ENCODE data around the gene RBM34.
A peak's percentile ranks its signal among the peaks of the same experiment; 100 is the strongest.
"Not testable (repeated sequence)": the region's sequence is repeated elsewhere in the genome, so short reads cannot be mapped to it uniquely, and the experiment has no call there.

The RBM34 gene

GRCh38 chr1:235112297-235113182, 48.5 kb downstream of the RBM34 start:
- DNase-seq (ENCODE audit: low read depth): no peak

- no peak for DNase-seq (ENCODE audit: low read depth)
Measured at GRCh38 chr1:235111107-235111506, 49.9 kb downstream of the RBM34 start.

GRCh38 chr1:235108876-235109275, 52.2 kb downstream of the RBM34 start:
- DNase-seq (ENCODE audit: low read depth): no peak

GRCh38 chr1:235108185-235108593, 52.9 kb downstream of the RBM34 start:
- DNase-seq (ENCODE audit: low read depth): no peak

GRCh38 chr1:235107368-235108184, 53.5 kb downstream of the RBM34 start:
- DNase-seq (ENCODE audit: low read depth): no peak

- DNase-seq (ENCODE audit: low read depth): no peak
Measured at GRCh38 chr1:235106457-235106856, 54.6 kb downstream of the RBM34 start.

- no peak for DNase-seq (ENCODE audit: low read depth)
Measured at GRCh38 chr1:235105051-235106043, 55.7 kb downstream of the RBM34 start.

GRCh38 chr1:235102993-235103411, 58.0 kb downstream of the RBM34 start:
- DNase-seq (ENCODE audit: low read depth): no peak

- DNase-seq (ENCODE audit: low read depth): no peak
Measured at GRCh38 chr1:235102259-235102582, 58.8 kb downstream of the RBM34 start.

GRCh38 chr1:235101558-235102258, 59.3 kb downstream of the RBM34 start:
- peak; percentile 71 for DNase-seq (ENCODE audit: low read depth)

- no peak for DNase-seq (ENCODE audit: low read depth)
Measured at GRCh38 chr1:235100194-235100772, 60.8 kb downstream of the RBM34 start.

- no peak for DNase-seq (ENCODE audit: low read depth)
Measured at GRCh38 chr1:235098991-235099390, 62.1 kb downstream of the RBM34 start.

GRCh38 chr1:235098547-235098946, 62.5 kb downstream of the RBM34 start:
- DNase-seq (ENCODE audit: low read depth): no peak

- not testable (repeated sequence) for DNase-seq (ENCODE audit: low read depth)
Measured at GRCh38 chr1:235097501-235097900, 63.5 kb downstream of the RBM34 start.

- no peak for DNase-seq (ENCODE audit: low read depth)
Measured at GRCh38 chr1:235095938-235096562, 65.0 kb downstream of the RBM34 start.

- peak; percentile 39 for DNase-seq (ENCODE audit: low read depth)
Measured at GRCh38 chr1:235093696-235094592, 67.1 kb downstream of the RBM34 start.

GRCh38 chr1:235093013-235093695, 67.9 kb downstream of the RBM34 start:
- DNase-seq (ENCODE audit: low read depth): peak; percentile 68

- DNase-seq (ENCODE audit: low read depth): not testable (repeated sequence)
Measured at GRCh38 chr1:235092415-235092814, 68.6 kb downstream of the RBM34 start.

GRCh38 chr1:235092045-235092406, 69.0 kb downstream of the RBM34 start:
- DNase-seq (ENCODE audit: low read depth): not testable (repeated sequence)

Data from fibroblast of gingiva (primary cell).